ENCODE results near the gene DHRSX. TPM values are rescaled to one million over a fixed set of nuclear protein-coding genes. Genes with fewer than 3 reads are reported as not detected.
A peak's percentile ranks its signal among the peaks of the same experiment; 100 is the strongest.

Gene DHRSX, protein sequence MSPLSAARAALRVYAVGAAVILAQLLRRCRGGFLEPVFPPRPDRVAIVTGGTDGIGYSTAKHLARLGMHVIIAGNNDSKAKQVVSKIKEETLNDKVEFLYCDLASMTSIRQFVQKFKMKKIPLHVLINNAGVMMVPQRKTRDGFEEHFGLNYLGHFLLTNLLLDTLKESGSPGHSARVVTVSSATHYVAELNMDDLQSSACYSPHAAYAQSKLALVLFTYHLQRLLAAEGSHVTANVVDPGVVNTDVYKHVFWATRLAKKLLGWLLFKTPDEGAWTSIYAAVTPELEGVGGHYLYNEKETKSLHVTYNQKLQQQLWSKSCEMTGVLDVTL
- total RNA-seq, result 10 to 100 TPM; 18.8 to 21.4 TPM

DNA sequence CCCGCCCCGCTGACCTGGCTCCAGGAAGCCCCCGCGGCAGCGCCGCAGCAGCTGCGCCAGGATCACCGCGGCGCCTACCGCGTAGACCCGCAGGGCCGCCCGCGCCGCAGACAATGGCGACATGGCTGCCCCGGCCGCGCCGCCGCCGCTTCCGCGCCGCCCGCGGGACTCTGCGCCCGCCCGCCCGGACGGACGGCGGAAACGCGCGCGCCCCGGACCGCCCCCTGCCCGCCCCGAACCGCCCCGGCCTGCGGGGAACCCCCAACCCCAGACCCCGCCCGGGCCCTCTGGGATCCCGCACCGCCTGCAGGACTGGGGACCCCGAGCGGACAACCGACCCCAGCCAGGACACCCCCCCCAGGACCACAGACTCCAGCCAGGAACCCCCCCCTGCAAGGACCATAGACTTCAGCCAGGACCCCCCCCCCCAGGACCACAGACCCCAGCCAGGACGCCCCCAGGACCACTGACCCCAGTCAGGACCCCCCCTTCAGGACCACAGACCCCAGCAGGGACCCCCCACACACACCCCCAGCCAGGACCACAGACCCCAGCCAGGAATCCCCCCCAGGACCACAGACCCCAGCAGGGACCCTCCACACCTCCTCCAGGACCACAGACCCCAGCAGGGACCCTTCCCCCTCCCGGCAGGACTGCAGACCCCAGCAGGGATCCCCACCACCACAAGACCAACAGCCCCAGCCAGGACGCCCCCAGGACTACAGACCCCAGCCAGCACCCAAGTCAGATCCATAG, at the start of gene DHRSX, which contains the start of gene ZBED1:
DHRSX (minus strand) TSS at position 174 of the 756 bp plus-strand sequence; CDS start at position 123, 51 bp downstream.
ZBED1 (minus strand) TSS at position 174 of the 756 bp plus-strand sequence. CDS start 10,257 bp downstream, outside the sequence.
- H3K4me1 Mint-ChIP-seq (ENCODE audit: low read depth), result peaks cover 26% of the 10 kb centered on the region
- CTCF ChIA-PET, result no interaction called here
- peak within 1 kb of the TSS; percentile 72 for H3K27ac Mint-ChIP-seq
- peak within 1 kb of the TSS; percentile 76 for H3K4me3 Mint-ChIP-seq
- peaks cover 4% of the 10 kb centered on the region for H3K36me3 Mint-ChIP-seq (ENCODE audit: low read depth)
- DNase-seq, result peak; percentile 62
- intact Hi-C loops (cut with micrococcal nuclease), result loop anchor here (1.0 to 2.0 kb wide), 3 partner anchors 92 to 126 kb away; no protein-coding TSS in a partner anchor
- H3K9me3 Mint-ChIP-seq, result no peaks in the 10 kb centered on the region
- H3K27me3 Mint-ChIP-seq (ENCODE audit: low read depth), result no peaks in the 10 kb centered on the region

DNA sequence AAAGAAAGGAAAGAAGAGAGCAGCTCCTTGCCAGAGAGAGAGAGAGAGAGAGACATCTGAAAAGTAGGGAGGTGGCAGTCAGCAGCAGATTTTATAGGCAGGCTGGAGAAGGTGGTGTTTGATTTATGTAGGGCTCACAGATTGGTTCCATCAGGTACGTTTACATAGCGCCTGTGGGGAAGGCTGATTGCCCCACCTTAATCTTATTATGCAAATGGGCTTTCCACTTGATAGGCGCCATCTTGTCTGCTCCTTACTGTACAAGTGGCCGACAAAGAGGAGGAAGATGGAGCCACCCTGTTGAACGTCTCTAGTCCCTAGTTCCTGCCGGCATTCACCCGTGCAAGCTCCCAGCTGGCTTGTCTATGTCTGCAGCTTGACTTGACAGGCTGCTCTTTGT, 49.1 kb upstream of the DHRSX start:
- no peak for DNase-seq
- Mint-ChIP-seq H3K9me3 (peaks cover 8% of the 10 kb centered on the region), H3K36me3 (ENCODE audit: low read depth) (no peaks in the 10 kb centered on the region), H3K4me1 (ENCODE audit: low read depth) (no peaks in the 10 kb centered on the region), H3K27me3 (ENCODE audit: low read depth) (peaks cover 9% of the 10 kb centered on the region), H3K27ac (no peak overlapping the region), H3K4me3 (no peak overlapping the region)
- CTCF ChIA-PET, result no interaction called here
- intact Hi-C loops (cut with micrococcal nuclease), result no loop called here

DNA sequence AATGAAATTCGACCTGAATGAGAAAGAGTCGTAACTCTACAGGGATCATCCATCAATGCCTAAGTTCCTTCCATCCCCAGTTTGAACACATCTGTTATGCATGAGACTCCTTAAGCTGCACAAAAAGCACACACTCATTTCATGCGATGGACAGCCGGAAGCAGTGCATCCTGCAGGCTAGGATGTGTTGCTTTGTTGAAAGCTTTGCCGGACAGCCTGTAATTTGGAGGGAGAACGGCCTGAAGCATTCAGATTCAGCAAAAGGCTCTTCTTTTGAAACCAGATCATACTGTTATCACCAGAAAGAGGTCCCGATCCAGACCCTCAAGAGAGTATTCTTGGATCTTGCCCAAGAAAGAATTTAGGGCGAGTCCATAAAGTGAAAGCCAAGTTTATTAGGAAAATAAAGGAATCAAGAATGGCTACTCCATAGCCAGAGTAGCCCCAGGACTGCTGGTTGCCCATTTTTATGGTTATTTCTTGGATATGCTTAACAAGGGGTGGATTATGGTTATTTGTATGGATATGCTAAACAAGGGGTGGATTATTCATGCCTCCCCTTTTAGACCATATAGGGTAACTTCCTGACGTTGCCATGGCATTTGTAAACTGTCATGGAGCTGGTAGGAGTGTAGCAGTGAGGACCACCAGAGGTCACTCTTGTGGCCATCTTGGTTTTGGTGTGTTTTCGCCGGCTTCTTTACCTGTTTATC, 48.1 kb upstream of the DHRSX start:
- Mint-ChIP-seq H3K27ac (no peak overlapping the region), H3K9me3 (peaks cover 8% of the 10 kb centered on the region), H3K36me3 (ENCODE audit: low read depth) (no peaks in the 10 kb centered on the region), H3K4me3 (no peak overlapping the region), H3K27me3 (ENCODE audit: low read depth) (peaks cover 6% of the 10 kb centered on the region), H3K4me1 (ENCODE audit: low read depth) (no peaks in the 10 kb centered on the region)
- CTCF ChIA-PET, result no interaction called here
- intact Hi-C loops (cut with micrococcal nuclease), result no loop called here
- no peak for DNase-seq

DNA sequence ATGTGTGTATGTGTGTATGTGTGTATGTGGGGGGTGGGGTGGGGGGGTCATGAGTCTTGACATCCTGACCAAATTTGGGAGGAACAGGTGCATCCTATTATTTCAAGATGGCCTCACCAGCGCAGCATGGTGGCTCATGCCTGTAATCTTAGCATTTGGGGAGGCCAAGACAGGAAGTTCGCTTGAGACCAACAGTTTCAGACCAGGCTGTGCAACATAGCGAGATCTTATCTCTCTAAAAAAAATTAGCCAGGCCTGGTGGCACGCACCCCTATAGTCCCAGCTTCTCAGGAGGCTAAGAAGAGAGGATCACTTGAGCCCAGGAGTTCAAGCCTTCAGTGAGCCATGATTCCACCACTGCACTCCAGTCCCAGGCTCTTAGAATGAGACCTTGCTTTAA, 47.0 kb upstream of the DHRSX start:
- no peaks in the 10 kb centered on the region for H3K36me3 Mint-ChIP-seq (ENCODE audit: low read depth)
- CTCF ChIA-PET, result no interaction called here
- peaks cover 5% of the 10 kb centered on the region for H3K27me3 Mint-ChIP-seq (ENCODE audit: low read depth)

DNA sequence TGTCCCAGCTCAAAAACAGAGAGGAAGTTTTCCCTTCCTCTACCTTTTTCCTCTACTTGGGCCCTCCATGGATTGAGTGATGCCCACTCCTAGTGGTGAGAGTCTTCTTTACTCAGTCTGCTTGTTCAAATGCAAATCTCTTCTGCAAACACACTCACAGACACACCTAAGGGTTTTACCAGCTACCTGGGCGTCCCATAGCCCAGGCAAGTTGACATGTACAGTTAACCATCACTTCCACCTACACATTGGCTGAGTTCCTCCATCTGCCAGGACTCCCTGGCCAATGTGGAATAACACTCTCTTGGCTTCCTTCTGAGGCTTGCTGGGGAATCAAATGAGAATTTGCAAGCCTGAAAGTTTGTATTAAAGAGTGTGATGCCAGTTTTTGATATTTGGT, 45.7 kb upstream of the DHRSX start:
- H3K27ac Mint-ChIP-seq, result no peak overlapping the region
- peaks cover 5% of the 10 kb centered on the region for H3K27me3 Mint-ChIP-seq (ENCODE audit: low read depth)
- no peak for DNase-seq
- no peak overlapping the region for H3K4me3 Mint-ChIP-seq
- no peaks in the 10 kb centered on the region for H3K36me3 Mint-ChIP-seq (ENCODE audit: low read depth)
- H3K9me3 Mint-ChIP-seq, result peaks cover 8% of the 10 kb centered on the region
- H3K4me1 Mint-ChIP-seq (ENCODE audit: low read depth), result no peaks in the 10 kb centered on the region
- intact Hi-C loops (cut with micrococcal nuclease), result no loop called here
- CTCF ChIA-PET, result no interaction called here

More for the DNA sequence above, 47.0 kb upstream of the DHRSX start:
- peaks cover 8% of the 10 kb centered on the region for H3K9me3 Mint-ChIP-seq
- H3K4me3 Mint-ChIP-seq, result no peak overlapping the region
- H3K27ac Mint-ChIP-seq, result no peak overlapping the region
- intact Hi-C loops (cut with micrococcal nuclease), result no loop called here
- no peaks in the 10 kb centered on the region for H3K4me1 Mint-ChIP-seq (ENCODE audit: low read depth)
- DNase-seq, result no peak

DNA sequence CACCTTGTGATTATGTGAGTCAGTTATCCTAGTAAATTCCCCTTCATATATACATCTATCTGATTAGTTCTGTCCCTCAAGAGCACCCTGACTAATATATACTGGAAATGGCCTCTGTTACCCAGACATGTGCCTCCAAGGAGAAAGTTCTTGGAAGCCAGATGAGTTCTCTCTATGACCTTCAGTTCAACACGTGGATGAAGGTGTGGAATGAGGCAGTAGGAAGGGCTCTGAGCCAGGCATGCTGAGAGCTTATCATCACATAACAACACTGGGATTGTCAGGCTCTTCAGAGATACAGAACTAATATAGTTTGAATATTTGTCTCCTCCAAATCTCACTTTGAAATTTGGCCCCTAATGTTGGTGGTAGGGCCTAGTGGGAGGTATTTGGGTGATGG, 44.4 kb upstream of the DHRSX start:
- intact Hi-C loops (cut with micrococcal nuclease), result no loop called here
- peaks cover 8% of the 10 kb centered on the region for H3K9me3 Mint-ChIP-seq
- no peaks in the 10 kb centered on the region for H3K4me1 Mint-ChIP-seq (ENCODE audit: low read depth)
- no peak overlapping the region for H3K4me3 Mint-ChIP-seq
- H3K27me3 Mint-ChIP-seq (ENCODE audit: low read depth), result peaks cover 1% of the 10 kb centered on the region
- no peak for DNase-seq
- CTCF ChIA-PET, result no interaction called here
- H3K27ac Mint-ChIP-seq, result no peak overlapping the region
- no peaks in the 10 kb centered on the region for H3K36me3 Mint-ChIP-seq (ENCODE audit: low read depth)

DNA sequence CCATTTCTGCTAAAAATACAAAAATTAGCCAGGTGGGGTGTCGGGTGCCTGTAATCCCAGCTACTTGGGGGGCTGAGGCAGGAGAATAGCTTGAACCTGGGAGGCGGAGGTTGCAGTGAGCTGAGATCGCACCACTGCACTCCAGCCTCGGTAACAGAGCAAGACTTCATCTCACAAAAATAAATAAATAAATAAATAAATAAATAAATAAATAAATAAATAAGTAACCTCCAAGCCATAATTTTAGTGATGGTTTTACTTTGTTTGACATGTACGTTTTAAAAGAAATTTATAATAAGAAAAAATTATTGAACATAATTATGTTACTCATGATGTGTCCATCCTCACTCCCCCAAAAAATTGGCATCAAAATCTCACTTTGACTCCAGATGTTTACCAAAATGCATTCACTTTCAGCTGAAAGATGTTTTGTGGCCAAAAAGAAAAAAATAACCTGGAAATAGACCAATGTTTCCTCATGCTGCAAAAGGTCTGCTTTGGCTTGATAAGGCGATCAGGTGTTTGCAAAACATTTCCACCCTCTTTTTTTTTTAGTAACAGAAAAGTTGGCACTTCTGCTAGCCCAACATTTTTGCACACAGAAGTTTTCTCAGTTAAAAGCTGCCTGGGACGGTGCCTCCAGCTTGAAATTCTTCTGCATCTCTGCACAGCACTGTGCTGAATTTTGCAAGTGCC, 42.2 kb upstream of the DHRSX start:
- Mint-ChIP-seq H3K27ac (no peak overlapping the region), H3K36me3 (ENCODE audit: low read depth) (no peaks in the 10 kb centered on the region), H3K4me3 (no peak overlapping the region), H3K4me1 (ENCODE audit: low read depth) (no peaks in the 10 kb centered on the region), H3K9me3 (peaks cover 8% of the 10 kb centered on the region), H3K27me3 (ENCODE audit: low read depth) (peaks cover 2% of the 10 kb centered on the region)
- intact Hi-C loops (cut with micrococcal nuclease), result no loop called here
- DNase-seq, result no peak
- CTCF ChIA-PET, result no interaction called here

DNA sequence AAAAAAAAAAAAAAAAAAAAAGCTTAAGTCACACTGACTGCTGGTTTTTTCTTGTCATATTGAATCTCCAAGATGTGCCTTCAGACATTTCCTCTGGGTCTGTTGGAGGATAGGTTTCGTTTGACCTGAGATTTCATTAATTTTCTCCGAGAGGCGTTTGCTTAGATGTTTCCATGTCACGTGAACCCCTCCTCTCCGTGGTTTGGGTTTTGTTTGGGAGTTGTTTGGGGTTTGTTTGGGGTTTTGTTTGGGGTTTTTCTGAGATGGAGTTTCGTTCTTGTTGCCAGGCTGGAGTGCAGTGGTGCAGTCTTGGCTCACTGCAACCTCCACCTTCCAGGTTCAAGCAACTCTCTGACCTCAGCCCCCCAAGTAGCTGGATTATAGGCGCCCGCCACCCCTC, 40.8 kb upstream of the DHRSX start:
- H3K27ac Mint-ChIP-seq, result no peak overlapping the region
- H3K27me3 Mint-ChIP-seq (ENCODE audit: low read depth), result peaks cover 4% of the 10 kb centered on the region
- CTCF ChIA-PET, result no interaction called here
- H3K36me3 Mint-ChIP-seq (ENCODE audit: low read depth), result no peaks in the 10 kb centered on the region
- intact Hi-C loops (cut with micrococcal nuclease), result no loop called here
- H3K4me1 Mint-ChIP-seq (ENCODE audit: low read depth), result no peaks in the 10 kb centered on the region
- H3K4me3 Mint-ChIP-seq, result no peak overlapping the region
- DNase-seq, result no peak
- H3K9me3 Mint-ChIP-seq, result peaks cover 8% of the 10 kb centered on the region

DNA sequence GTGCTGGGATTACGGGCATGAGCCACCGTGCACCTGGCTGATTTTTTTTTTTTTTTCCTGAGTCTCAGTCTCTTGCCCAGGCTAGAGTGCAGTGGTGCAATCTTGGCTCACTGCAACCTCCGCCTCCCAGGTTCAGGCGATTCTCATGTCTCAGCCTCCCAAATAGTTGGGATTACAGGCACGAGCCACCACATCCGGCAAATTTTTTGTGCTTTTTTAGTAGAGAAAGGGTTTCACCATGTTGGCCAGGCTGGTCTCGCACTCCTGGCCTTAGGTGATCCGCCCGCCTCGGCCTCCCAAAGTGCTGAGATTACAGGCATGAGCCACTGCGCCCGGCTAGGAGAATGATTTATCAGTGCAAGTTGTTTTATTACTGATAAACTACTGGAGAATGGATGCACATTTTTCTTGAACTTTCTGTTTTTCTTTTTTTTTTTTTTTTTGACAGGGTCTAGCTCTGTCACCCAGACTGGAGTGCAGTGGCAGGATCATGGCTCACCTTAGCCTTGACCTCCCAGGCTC, 39.7 kb upstream of the DHRSX start:
- H3K27ac Mint-ChIP-seq, result no peak overlapping the region
- peaks cover 2% of the 10 kb centered on the region for H3K9me3 Mint-ChIP-seq
- DNase-seq, result no peak
- H3K4me3 Mint-ChIP-seq, result no peak overlapping the region
- CTCF ChIA-PET, result no interaction called here
- intact Hi-C loops (cut with micrococcal nuclease), result no loop called here
- no peaks in the 10 kb centered on the region for H3K4me1 Mint-ChIP-seq (ENCODE audit: low read depth)
- H3K36me3 Mint-ChIP-seq (ENCODE audit: low read depth), result no peaks in the 10 kb centered on the region
- H3K27me3 Mint-ChIP-seq (ENCODE audit: low read depth), result peaks cover 4% of the 10 kb centered on the region

DNA sequence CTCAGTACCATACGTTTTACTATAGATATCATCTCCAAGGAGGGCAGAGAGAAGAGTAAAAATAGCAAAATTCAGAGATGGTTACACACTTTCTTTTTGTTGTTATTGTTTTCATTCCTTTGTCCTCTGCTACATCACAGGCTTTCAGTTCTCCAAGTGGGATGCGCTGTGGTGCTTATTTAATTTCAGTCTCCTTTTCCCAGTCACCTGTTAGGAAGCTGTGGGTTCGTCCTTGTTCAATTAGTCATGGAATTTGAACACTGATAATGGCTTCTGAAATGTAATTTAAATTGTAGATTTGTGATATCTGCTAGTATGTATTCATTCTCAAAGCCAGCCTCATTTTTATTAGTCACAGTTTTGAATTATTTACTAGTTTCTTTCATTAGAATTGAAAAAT, 38.8 kb upstream of the DHRSX start:
- DNase-seq, result no peak
- Mint-ChIP-seq H3K4me1 (ENCODE audit: low read depth) (no peaks in the 10 kb centered on the region), H3K27ac (no peak overlapping the region), H3K9me3 (no peaks in the 10 kb centered on the region), H3K36me3 (ENCODE audit: low read depth) (no peaks in the 10 kb centered on the region), H3K4me3 (no peak overlapping the region), H3K27me3 (ENCODE audit: low read depth) (peaks cover 4% of the 10 kb centered on the region)
- CTCF ChIA-PET, result no interaction called here
- intact Hi-C loops (cut with micrococcal nuclease), result no loop called here

DNA sequence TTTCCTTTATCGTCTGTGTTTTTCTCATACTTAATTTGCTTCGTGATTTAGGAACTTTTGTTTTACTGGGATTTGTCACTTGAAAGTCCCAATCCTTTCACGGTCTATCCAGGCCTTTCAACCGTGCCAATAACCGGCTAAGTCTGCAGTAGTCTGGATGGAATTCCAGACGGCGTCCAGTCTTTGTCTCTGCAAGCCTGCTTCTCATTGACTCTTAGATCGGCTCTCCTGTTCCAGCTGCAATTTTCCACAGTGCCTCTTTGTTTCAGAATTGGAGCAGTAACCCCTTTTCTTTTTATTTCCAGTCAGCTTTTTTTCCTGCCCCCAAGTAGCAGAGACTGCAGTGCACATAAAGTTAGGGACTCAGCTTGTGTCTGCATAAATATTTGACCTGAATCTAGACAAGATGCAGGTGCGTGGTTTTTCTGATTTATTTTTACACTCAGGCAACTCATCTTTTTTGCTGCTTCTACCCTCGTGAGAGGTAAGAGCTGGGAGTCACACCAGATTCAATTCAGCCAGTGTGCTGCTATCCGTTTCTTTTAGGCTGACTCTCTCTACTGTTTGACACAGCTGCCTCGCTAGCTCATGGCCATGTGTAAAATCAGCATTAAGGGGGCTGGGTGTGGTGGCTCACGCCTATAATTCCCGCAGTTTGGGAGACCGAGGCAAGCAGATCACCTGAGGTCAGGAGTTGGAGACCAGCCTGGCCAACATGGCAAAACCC, 37.4 kb upstream of the DHRSX start:
- CTCF ChIA-PET, result no interaction called here
- no peaks in the 10 kb centered on the region for H3K9me3 Mint-ChIP-seq
- no peaks in the 10 kb centered on the region for H3K4me1 Mint-ChIP-seq (ENCODE audit: low read depth)
- intact Hi-C loops (cut with micrococcal nuclease), result no loop called here
- no peak for DNase-seq
- H3K36me3 Mint-ChIP-seq (ENCODE audit: low read depth), result no peaks in the 10 kb centered on the region
- H3K27me3 Mint-ChIP-seq (ENCODE audit: low read depth), result peaks cover 4% of the 10 kb centered on the region
- H3K4me3 Mint-ChIP-seq, result no peak overlapping the region
- H3K27ac Mint-ChIP-seq, result no peak overlapping the region

All from activated naive CD4-positive, alpha-beta T cell treated with anti-CD3 and anti-CD28 coated beads for 36 hours (primary cell).